ENCODE measurements around the gene ALDH1A2. TPM values are rescaled to one million over a fixed set of nuclear protein-coding genes. Genes with fewer than 3 reads are reported as not detected.

ALDH1A2 gene
- total RNA-seq, 1 donor from 2014 or later, result 27.3 TPM

DNA sequence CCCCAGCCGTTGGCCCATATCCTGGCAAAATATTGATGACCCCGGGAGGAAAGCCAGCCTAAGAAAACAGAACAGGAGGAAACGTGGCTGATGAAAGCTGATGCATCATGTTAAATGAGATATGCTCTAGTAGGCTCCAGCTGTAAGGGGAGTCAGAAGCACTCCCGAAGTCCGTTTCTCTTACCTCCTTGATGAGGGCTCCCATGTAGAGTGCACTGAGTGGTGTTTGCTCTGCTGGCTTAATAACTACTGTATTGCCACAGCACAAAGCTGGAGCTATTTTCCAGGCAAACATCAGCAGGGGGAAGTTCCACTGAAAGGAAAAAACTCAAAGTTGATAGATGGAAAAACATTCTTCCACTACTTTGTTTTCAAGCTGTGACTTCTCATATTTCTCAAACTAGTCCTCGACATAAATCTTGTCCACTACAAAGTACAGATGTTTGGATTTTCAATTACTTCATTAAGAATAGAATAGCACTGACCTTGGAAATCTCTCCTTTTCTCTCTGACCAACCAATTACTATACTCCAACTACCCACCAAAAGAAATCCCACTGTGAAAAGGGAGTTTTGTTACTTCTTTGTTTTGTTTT lies 72.7 kb downstream of the ALDH1A2 start:
- Histone ChIP-seq H3K27me3 (no peaks in the 10 kb centered on the region), H3K9me3 (no peaks in the 10 kb centered on the region), H3K36me3 (no peaks in the 10 kb centered on the region), H3K27ac (no peak overlapping the region), H3K4me3 (no peak overlapping the region), H3K4me1 (no peaks in the 10 kb centered on the region)
- TF ChIP-seq, protein P1, sequence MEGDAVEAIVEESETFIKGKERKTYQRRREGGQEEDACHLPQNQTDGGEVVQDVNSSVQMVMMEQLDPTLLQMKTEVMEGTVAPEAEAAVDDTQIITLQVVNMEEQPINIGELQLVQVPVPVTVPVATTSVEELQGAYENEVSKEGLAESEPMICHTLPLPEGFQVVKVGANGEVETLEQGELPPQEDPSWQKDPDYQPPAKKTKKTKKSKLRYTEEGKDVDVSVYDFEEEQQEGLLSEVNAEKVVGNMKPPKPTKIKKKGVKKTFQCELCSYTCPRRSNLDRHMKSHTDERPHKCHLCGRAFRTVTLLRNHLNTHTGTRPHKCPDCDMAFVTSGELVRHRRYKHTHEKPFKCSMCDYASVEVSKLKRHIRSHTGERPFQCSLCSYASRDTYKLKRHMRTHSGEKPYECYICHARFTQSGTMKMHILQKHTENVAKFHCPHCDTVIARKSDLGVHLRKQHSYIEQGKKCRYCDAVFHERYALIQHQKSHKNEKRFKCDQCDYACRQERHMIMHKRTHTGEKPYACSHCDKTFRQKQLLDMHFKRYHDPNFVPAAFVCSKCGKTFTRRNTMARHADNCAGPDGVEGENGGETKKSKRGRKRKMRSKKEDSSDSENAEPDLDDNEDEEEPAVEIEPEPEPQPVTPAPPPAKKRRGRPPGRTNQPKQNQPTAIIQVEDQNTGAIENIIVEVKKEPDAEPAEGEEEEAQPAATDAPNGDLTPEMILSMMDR (IDR thresholded peaks at IDR 0.05), result no peak
- intact Hi-C loops (cut with DNase I), result no loop called here
- ATAC-seq, result peak; percentile 37
- DNase-seq, result no peak

DNA sequence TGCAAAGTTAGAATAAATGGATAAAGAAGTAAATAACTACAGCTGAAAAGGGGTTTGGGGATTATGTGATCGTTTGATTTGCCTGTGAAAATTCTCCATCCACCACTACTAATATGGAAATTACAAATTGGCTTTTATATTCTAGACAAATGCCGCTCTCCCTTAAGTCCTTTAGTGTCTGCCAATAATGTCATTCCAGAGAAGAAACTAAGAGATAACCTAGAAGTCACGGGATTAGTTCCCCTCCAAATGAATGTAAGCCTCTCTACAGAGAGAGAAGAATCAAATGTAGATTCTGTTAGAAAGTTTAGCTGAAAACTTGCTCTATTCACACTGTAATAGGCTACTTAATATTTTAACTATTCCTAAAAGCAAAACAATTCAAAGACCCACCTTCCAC lies 92.0 kb downstream of the ALDH1A2 start:
- TF ChIP-seq, protein P1 (IDR thresholded peaks at IDR 0.05), result no peak
- Histone ChIP-seq H3K9me3 (no peaks in the 10 kb centered on the region), H3K27ac (no peak overlapping the region), H3K4me3 (no peak overlapping the region), H3K36me3 (no peaks in the 10 kb centered on the region), H3K4me1 (no peaks in the 10 kb centered on the region), H3K27me3 (no peaks in the 10 kb centered on the region)
- intact Hi-C loops (cut with DNase I), result no loop called here
- DNase-seq (no peak), ATAC-seq (no peak)

DNA sequence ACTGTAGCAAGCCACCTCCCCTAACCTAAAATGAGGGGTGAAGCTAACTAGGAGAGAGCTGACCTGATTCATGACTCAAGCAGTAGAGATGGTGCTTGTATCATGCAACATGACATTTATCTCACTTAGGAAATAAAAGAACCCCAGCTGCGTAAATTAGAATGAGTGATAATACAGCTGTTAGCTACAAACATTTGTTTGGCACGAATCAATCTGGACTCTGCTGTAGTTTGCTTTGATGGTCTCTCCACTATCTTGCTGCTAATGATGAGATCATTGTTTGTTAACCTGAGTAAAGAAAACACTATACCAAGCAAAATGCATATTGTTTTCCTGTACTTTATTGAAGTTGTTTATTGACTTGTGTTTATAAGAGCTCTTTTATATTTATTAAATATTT lies 92.6 kb downstream of the ALDH1A2 start:
- H3K9me3 ChIP-seq, result no peaks in the 10 kb centered on the region
- H3K4me3 ChIP-seq, result no peak overlapping the region
- no peaks in the 10 kb centered on the region for H3K36me3 ChIP-seq
- no peaks in the 10 kb centered on the region for H3K4me1 ChIP-seq
- no peak overlapping the region for H3K27ac ChIP-seq
- intact Hi-C loops (cut with DNase I), result no loop called here
- ATAC-seq, result no peak
- TF ChIP-seq, protein P1 (IDR thresholded peaks at IDR 0.05), result no peak
- H3K27me3 ChIP-seq, result no peaks in the 10 kb centered on the region
- DNase-seq, result no peak

DNA sequence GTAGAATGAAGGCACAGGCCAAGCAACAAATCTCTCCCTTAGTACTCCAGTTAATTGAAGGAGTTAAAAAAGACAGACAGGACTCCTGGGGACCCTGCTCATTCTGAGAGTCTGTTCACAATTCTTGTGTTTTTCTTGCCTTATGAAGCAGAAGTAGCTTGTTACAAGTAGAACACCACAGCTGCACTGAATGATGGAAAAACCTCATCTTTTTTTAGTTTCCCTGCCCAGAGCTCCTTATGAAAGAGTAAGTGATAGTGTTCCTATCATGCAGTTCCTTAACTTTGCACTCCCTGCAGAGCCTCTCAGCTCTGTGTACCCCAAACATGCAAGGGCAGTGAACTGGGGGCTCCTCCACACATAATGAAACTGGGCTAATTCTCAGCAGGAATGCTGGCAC lies 95.5 kb downstream of the ALDH1A2 start:
- TF ChIP-seq, protein P1 (IDR thresholded peaks at IDR 0.05), result no peak
- ATAC-seq (no peak), DNase-seq (no peak)
- intact Hi-C loops (cut with DNase I), result no loop called here
- Histone ChIP-seq H3K27ac (no peak overlapping the region), H3K27me3 (no peaks in the 10 kb centered on the region), H3K4me3 (no peak overlapping the region), H3K36me3 (no peaks in the 10 kb centered on the region), H3K9me3 (no peaks in the 10 kb centered on the region), H3K4me1 (no peaks in the 10 kb centered on the region)

DNA sequence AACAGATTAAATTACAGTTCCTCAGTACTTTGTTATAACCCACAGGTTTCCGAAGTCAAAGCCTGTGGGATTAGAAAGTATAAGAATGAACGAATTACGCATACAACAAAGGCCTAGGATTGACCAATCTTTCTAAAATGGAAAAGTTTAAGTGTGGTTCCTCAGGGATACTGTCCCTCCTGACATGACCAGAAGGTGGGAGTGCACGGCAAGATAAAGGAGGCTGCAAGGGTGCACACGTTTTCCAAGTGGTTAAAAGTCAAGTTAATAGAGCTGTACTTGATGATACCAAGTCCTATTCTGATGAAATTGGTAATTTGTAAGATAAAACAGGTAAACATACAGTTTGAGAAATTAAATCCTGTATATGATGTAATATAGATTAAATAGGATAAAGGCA lies 96.2 kb downstream of the ALDH1A2 start:
- no peaks in the 10 kb centered on the region for H3K9me3 ChIP-seq
- intact Hi-C loops (cut with DNase I), result no loop called here
- no peaks in the 10 kb centered on the region for H3K27me3 ChIP-seq
- no peak for DNase-seq
- H3K4me3 ChIP-seq, result no peak overlapping the region
- TF ChIP-seq, protein P1 (IDR thresholded peaks at IDR 0.05), result no peak
- no peak overlapping the region for H3K27ac ChIP-seq
- no peak for ATAC-seq
- H3K36me3 ChIP-seq, result no peaks in the 10 kb centered on the region
- no peaks in the 10 kb centered on the region for H3K4me1 ChIP-seq

DNA sequence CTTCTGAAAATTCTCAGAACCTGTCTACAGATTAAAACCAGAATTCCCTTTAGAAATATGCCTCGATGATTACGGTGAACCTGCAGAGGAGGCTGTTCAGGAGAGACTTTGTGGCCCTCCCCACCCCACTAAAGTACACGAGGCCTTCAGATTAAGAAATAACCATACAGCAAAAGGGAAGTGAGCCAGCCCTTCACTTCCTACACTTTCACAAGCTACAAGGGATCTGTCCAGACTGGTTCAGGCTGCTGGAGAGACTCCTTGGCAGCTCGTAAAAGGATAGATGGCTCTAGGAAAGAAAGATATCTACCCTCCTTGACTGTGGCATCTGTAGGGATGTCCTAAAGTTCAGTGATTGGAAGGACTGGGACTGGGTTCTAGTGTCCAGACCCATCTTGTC lies 102.6 kb downstream of the ALDH1A2 start:
- TF ChIP-seq, protein P1 (IDR thresholded peaks at IDR 0.05), result no peak
- intact Hi-C loops (cut with DNase I), result no loop called here
- no peak overlapping the region for H3K4me3 ChIP-seq
- no peak overlapping the region for H3K27ac ChIP-seq
- ATAC-seq (peak; percentile 86), DNase-seq (no peak)
- H3K4me1 ChIP-seq, result no peaks in the 10 kb centered on the region
- H3K27me3 ChIP-seq, result no peaks in the 10 kb centered on the region
- no peaks in the 10 kb centered on the region for H3K9me3 ChIP-seq
- no peaks in the 10 kb centered on the region for H3K36me3 ChIP-seq

Measured in upper lobe of right lung (tissue), 1 donor.